Hindlimb muscle (tissue), 1 donor: Measurements from ENCODE around the gene AKIRIN1. TPM values are rescaled to one million over a fixed set of nuclear protein-coding genes. Genes with fewer than 3 reads are reported as not detected.
A peak's percentile ranks its signal among the peaks of the same experiment; 100 is the strongest.
"Not testable (repeated sequence)": the region's sequence is repeated elsewhere in the genome, so short reads cannot be mapped to it uniquely, and the experiment has no call there.

Experiments
- DNase-seq: peaks from one replicate; pipeline ENCODE4 v3.0.0-alpha.2; 2013
- polyA plus RNA-seq: library from polyadenylated mRNA; unstranded; fragments of 120-200 nt; gene quantifications from one replicate; pipeline ENCODE4 v1.2.1, GENCODE V29; 2013; ENCODE audit not compliant: insufficient read length

Gene AKIRIN1
- polyA plus RNA-seq, 1 donor = 31.0 TPM

GRCh38 chr1:38997034-38997900, 6.2 kb downstream of the AKIRIN1 start:
- DNase-seq = no peak

GRCh38 chr1:38997901-38998190, 6.8 kb downstream of the AKIRIN1 start:
- DNase-seq = no peak

GRCh38 chr1:39001516-39002421, 10.7 kb downstream of the AKIRIN1 start:
- DNase-seq = no peak

- DNase-seq = no peak
These were observed 12.2 kb downstream of the AKIRIN1 start for GRCh38 chr1:39003281-39003680.

- DNase-seq = no peak
These were observed 12.7 kb downstream of the AKIRIN1 start for GRCh38 chr1:39003794-39004193.

- DNase-seq = no peak
These were observed 15.2 kb downstream of the AKIRIN1 start for GRCh38 chr1:39006287-39006686.

- DNase-seq = no peak
These were observed 15.9 kb downstream of the AKIRIN1 start for GRCh38 chr1:39006726-39007645.

GRCh38 chr1:39014956-39015355, 23.9 kb downstream of the AKIRIN1 start:
- not testable (repeated sequence) for DNase-seq

GRCh38 chr1:39016604-39017171, 25.6 kb downstream of the AKIRIN1 start:
- DNase-seq = no peak

- DNase-seq = no peak
These were observed 26.2 kb downstream of the AKIRIN1 start for GRCh38 chr1:39017266-39017665.

- DNase-seq = not testable (repeated sequence)
These were observed 29.4 kb downstream of the AKIRIN1 start for GRCh38 chr1:39020494-39020893.

- no peak for DNase-seq
These were observed 30.4 kb downstream of the AKIRIN1 start for GRCh38 chr1:39021426-39021825.

- no peak for DNase-seq
These were observed 32.1 kb downstream of the AKIRIN1 start for GRCh38 chr1:39023140-39023539.

GRCh38 chr1:39026051-39026865, 35.2 kb downstream of the AKIRIN1 start, which contains the start of gene NDUFS5:
Gene NDUFS5 (plus strand): TSS chr1:39026350. CDS start chr1:39028725, 2,375 bp downstream.
- DNase-seq = peak; percentile 92

GRCh38 chr1:39026866-39027507, 35.9 kb downstream of the AKIRIN1 start:
- DNase-seq = no peak

GRCh38 chr1:39034114-39034654, 43.1 kb downstream of the AKIRIN1 start:
- no peak for DNase-seq

- no peak for DNase-seq
These were observed 45.6 kb downstream of the AKIRIN1 start for GRCh38 chr1:39036678-39037077.

- DNase-seq = no peak
These were observed 52.4 kb downstream of the AKIRIN1 start for GRCh38 chr1:39043513-39043912.

- no peak for DNase-seq
These were observed 53.7 kb downstream of the AKIRIN1 start for GRCh38 chr1:39044762-39045161.

- no peak for DNase-seq
These were observed 54.2 kb downstream of the AKIRIN1 start for GRCh38 chr1:39045231-39045630.
